HFF-Myc (cell line): Measurements from ENCODE around the gene CTBP2.
A peak's percentile ranks its signal among the peaks of the same experiment; 100 is the strongest.

Source experiments
- DNase-seq: peaks from one replicate; pipeline ENCODE4 v3.0.0-alpha.2; 2011; ENCODE audit warnings: low read depth; ENCODE audit errors: extremely low read depth
- H3K4me3 ChIP-seq: replicated peaks from 2 replicates; pipeline ENCODE4 v1.5.1; 2011; ENCODE audit warnings: low read depth, mild to moderate bottlenecking, control low read depth, low read length
- CTCF ChIP-seq: IDR thresholded peaks from 2 replicates; pipeline ENCODE4 v1.5.1; 2012; ENCODE audit warnings: mild to moderate bottlenecking, low read depth, low read length, control low read depth; ENCODE audit errors: missing control alignments

The CTBP2 gene

GRCh38 chr10:124943301-124944092 is 216.9 kb downstream of the CTBP2 start:
- DNase-seq, result peak; percentile 56
- no peak overlapping the region for H3K4me3 ChIP-seq
- no peak for TF ChIP-seq CTCF

- H3K4me3 ChIP-seq, result no peak overlapping the region
- DNase-seq, result no peak
- no peak for TF ChIP-seq CTCF
Observed at GRCh38 chr10:124942317-124943169, 217.8 kb downstream of the CTBP2 start.

- H3K4me3 ChIP-seq, result no peak within 1 kb of the TSS
- TF ChIP-seq CTCF, result no peak
- DNase-seq, result no peak
Observed at GRCh38 chr10:124941823-124942222, 218.5 kb downstream of the CTBP2 start, which contains the start of gene ZRANB1. TSS of gene ZRANB1 (plus strand) at chr10:124942123. CDS start at chr10:124942494, 371 bp downstream.

GRCh38 chr10:124939290-124939689 is 221.1 kb downstream of the CTBP2 start:
- DNase-seq, result no peak
- H3K4me3 ChIP-seq, result no peak overlapping the region
- no peak for TF ChIP-seq CTCF

- no peak for TF ChIP-seq CTCF
- no peak for DNase-seq
- no peak overlapping the region for H3K4me3 ChIP-seq
Observed at GRCh38 chr10:124936813-124937212, 223.6 kb downstream of the CTBP2 start.

GRCh38 chr10:124935946-124936345 is 224.4 kb downstream of the CTBP2 start:
- no peak overlapping the region for H3K4me3 ChIP-seq
- DNase-seq, result no peak
- no peak for TF ChIP-seq CTCF
